Activated T-helper 1 cell treated with anti-CD3 and anti-CD28 coated beads, Interleukin-2, amount 50 U/mL, for 16 hours (primary cell): ENCODE measurements around the gene STARD3NL.
"Not testable (repeated sequence)": the region's sequence is repeated elsewhere in the genome, so short reads cannot be mapped to it uniquely, and the experiment has no call there.

ENCODE experiments used
- DNase-seq, 2 donors: peaks; one replicate each; pipeline ENCODE4 v3.0.0-alpha.2; 2020; ENCODE audit warnings: low read depth in 1 of 2, low spot score in 1 of 2

STARD3NL gene

DNA sequence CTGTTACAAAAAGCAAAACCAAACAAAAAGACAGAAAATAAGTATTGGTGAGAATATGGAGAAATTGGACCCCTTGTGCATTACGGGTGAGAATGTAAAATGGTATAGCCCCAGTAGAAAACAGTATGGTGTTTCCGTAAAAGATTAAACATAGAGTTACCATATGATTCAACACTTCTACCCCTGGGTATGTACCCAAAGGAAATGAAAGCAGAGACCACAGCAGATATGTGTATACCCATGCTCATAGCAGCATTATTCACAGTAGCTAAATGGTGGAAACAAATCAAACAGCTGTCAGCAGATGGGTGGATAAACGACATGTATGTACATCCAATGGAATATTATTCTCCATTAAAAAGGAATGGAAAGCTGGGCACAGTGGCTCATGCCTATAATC, 42.4 kb downstream of the STARD3NL start:
- DNase-seq, result no peak

DNA sequence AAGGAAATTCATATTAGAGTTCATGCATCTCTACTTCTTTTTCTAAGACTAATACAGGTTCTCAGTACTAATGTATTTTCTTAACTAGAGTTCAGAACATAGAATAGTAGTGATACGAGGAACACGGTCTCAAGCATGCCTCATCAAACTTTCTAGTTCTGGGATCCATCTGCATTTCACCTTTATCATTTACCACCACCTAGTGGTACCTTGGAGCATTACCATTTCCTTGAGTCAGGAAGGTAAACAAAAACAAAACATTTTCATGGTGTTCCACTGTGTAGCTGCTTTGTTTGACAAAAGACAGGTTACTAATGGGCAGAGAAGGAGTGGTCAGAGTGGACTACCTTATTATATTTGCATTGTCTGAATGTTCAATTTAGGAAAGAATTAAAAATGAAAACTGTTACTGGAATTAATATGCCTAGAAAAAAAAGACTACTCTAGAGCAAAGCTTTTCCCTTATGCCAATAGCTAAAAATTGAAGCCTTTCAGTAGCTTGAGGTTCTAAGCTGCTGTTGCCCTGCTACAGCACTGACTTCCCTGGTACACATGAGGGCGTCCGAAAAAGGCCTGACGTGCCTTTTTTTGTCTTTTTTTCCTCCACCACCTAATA, 44.5 kb downstream of the STARD3NL start:
- DNase-seq, result no peak

DNA sequence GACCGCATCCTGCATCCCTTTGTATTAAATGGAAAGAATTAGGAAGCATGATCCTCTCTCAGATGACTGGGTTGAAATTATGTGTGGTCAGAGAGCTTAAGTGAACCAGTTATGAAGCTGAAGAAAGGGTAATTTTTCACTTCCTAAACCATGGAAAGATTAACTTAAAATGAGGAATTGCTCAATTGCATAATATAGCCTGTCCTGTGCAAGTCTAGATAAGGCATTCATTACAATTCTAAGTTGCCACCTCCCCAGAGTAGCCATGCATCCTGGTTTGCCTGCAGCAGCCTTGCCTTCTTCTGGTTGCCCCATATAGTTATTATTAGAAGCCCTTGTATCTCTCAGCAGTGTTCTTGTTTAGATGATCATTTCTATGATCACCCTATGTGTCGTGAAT, 45.3 kb downstream of the STARD3NL start:
- no peak for DNase-seq

DNA sequence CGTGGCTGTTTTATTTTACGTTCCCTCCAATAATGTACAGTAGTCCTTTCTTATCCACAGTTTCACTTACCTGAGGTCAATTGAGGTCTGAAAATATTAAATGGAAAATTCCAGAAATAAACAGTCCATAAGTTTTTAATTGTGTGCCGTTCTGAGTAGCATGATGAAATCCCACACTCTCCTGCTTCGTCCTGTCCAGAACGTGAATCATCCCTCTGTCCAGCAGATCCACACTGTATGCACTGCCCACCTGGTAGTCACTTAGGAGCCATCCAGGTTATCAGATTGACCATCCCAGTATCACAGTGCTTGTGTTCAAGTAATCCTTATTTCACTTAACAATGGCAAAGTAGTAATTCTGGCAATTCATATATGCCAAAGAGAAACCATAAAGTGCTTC, 46.3 kb downstream of the STARD3NL start:
- no peak for DNase-seq

DNA sequence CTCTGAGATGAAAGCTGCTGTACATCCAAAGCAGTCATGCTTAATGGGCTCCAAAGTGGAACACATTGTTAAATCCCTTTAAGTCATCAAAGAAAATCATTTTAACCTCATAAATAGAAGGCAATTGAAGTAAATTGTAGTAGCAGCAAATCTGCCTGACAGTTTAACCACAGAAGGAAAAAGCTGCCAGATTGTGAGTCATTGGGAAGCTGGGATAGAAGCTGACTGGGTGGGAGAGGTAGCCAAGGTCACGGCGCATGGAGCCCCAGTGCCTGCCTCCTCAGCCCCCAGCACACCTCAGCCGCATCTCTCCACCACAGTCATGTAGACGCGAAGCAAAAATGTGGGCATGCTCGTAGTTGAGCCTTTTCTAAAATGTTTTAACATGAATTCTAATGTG, 51.3 kb downstream of the STARD3NL start:
- DNase-seq, result no peak

DNA sequence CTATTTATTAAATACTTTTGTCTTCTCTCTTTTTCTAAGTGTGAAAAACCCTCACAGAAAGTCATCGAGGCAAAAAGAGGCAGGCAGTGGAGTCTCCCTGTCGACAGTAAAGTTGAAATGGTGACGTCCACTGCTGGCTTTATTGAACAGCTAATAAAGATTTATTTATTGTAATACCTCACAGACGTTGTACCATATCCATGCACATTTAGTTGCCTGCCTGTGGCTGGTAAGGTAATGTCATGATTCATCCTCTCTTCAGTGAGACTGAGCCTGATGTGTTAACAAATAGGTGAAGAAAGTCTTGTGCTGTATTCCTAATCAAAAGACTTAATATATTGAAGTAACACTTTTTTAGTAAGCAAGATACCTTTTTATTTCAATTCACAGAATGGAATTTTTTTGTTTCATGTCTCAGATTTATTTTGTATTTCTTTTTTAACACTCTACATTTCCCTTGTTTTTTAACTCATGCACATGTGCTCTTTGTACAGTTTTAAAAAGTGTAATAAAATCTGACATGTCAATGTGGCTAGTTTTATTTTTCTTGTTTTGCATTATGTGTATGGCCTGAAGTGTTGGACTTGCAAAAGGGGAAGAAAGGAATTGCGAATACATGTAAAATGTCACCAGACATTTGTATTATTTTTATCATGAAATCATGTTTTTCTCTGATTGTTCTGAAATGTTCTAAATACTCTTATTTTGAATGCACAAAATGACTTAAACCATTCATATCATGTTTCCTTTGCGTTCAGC, 52.0 kb downstream of the STARD3NL start:
- DNase-seq, result no peak

DNA sequence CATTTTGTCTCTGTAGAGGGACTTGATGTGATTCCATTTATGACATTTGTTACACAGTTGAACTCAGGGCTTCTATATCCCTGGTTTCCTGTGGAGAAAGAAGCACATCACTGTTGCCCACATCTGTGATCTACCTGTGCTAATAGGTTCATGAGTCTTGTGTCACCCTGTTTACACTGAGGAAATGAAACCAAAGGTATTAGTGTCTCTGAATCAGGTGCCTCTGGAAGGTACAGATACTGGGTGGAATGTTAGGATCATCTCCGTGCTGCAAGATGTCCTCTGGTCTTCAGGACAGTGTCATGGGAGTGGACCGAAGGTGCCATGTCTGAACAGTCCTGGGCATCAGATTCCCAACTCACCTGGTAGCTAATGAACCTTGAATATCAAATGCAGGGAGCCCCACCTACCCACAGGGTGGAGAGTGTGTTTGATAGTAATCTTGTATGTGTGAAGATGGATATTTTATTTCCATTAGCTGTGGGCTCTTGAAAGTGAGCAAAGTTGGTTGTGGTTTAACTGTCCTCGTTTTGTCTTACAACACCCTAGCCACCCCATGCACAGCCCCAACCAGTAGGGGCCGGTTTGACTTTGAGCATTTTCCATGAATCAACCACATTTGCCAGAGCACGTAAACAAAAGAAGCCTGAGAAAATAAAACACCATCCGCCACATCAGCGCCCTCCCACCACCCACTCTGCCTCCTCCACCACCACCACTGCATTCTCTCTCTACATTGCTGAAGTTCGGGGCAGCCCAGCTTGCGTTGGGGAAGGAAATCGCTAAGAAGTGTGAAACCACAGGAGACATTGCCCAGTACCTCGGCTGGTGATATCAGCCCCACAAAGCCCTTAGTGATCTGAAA, 54.7 kb downstream of the STARD3NL start:
- DNase-seq, result peak; percentile 45 to 55

DNA sequence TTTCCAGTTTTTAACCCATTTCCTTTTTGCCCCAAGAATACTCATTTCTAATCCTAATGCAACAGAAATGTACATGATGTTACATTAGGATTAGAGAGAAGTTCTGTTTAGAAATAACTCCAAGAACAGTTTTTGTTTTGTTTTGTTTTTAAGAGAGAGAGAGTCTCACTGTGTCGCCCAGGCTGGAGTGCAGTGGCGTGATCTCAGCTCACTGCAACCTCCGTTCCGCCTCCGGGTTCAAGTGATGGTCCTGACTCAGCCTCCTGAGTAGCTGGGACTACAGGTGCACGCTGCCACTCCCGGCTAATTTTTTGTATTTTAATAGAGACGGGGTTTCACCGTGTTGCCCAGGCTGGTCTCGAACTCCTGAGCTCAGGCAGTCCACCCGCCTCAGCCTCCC, 56.7 kb downstream of the STARD3NL start:
- DNase-seq, result not testable (repeated sequence)

DNA sequence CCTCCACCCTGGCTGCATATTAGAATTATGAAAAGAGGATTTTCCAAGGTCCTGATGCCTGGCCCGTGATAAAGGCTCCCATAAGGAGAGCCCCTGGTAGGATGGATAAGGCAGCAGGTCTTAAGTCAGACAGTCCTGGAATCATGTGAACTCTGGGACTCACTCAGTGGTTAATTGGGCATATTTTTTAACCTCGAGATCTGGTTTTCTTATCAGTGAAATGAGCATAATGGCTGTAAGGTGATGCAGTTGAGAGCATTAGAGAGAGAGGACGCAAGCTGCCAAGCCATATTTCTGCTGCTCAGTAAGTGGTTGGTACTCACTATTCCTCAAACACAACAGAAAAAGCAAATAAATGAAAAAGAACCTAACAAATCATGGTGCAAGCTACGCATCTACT, 57.6 kb downstream of the STARD3NL start:
- DNase-seq, result no peak

DNA sequence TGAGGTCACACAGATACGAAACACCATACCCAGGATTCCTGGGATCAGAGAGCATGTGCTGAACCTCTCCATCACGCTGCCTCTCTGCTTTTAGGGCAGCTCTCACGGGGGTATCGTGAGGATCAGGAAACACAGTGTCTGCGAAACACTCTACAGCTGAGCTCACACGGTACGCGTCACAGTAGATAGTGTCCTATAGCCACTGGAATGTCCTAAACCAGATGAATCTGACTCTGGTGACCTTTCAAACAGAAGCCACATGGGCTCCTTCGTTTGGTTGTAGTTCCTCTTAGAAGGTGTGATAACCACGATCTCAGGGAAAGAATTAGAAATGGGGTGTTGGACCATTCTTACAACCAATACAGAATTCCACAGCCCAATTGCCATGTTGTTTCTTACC, 61.1 kb downstream of the STARD3NL start:
- not testable (repeated sequence) for DNase-seq

DNA sequence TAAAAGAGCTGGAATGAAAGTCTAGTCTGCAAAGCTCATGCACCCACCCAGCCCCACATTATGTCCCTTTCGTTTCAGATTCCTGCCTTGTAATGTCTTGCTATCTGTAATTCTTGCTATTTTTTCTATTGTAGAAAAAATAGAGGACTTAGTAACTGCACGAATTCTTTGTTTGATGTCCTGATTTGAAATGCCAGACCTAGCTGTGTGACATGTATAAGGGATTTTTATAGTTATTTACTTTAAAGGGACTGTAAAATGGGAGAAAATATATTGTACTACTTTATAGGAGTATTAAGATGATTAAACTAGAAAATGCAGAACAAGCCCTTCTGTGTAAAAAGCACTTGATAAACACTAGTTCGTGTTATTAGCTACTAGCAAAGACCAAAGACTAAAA, 63.0 kb downstream of the STARD3NL start:
- no peak for DNase-seq

DNA sequence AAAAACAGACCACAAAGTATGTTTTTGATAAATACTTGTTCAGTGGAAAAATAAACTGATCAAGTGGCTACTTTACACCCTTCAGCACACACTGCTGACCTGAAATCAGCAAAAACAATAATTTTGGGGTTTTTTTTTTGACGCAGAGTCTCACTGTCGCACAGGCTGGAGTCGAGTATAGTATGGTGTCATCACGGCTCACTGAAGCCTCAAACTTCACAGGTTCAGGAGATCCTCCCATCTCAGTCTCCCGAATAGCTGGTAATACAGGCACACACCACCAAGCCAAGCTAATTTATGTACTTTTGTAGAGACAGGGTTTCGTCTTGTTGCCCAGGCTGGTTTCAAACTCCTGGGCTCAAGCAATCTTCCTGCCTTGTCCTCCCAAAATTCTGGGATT, 64.8 kb downstream of the STARD3NL start:
- DNase-seq, result no peak

DNA sequence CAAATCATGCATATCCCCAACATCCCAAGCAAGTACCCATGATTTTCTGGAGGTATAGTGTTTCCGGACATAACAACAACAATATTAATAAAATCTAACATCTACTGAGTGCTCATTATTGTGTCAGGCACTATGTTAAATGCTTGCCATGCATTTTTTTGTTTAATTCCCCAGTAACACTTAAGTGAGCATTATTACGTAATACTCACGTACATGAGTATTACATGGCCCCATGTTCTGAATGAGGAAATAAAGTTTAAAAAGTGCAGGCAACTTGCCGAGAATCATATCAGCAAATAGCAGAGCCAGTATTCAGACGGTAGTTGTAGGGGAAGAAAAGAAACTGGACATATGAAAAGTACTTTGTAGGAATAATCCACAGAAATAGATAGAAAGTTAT, 65.3 kb downstream of the STARD3NL start:
- not testable (repeated sequence) for DNase-seq

DNA sequence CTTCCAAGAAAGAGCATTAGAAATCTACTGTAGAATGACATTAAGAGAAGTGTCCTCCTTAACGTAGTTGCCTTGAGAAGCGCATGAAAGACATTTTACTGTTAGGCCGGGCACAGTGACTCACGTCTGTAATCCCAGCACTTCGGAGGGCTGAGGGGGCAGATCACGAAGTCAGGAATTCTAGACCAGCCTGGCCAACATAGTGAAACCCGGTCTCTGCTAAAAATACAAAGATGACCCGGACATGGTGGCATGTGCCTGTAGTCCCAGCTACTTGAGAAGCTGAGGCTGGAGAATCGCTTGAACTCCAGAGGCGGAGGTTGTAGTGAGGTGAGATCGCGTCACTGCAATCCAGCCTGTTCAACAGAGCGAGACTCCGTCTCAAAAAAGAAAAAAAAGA, 66.5 kb downstream of the STARD3NL start:
- no peak for DNase-seq

DNA sequence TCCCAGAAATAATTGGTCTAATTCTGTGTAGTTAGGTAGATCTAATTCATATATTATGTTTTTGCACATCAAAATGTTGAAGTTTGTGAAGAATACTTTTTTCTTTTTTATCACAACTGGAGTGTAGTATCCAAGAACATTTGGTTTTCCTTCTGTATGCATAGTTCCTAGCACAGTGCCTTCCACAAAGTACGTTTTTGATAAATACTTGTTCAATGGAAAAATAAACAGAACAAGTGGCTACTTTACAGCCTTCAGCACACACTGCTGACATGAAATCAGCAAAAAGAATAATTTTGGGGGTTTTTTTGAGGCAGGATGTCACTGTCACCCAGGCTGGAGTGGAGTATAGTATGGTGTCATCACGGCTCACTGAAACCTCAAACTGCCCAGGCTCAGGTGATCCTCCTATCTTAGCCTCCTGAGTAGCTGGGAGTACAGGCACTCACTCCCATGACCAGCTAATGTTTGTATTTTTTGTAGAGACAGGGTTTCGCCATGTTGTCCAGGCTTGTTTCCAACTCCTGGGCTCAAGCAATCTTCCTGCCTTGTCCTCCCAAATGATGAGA, 67.4 kb downstream of the STARD3NL start:
- DNase-seq, result no peak

DNA sequence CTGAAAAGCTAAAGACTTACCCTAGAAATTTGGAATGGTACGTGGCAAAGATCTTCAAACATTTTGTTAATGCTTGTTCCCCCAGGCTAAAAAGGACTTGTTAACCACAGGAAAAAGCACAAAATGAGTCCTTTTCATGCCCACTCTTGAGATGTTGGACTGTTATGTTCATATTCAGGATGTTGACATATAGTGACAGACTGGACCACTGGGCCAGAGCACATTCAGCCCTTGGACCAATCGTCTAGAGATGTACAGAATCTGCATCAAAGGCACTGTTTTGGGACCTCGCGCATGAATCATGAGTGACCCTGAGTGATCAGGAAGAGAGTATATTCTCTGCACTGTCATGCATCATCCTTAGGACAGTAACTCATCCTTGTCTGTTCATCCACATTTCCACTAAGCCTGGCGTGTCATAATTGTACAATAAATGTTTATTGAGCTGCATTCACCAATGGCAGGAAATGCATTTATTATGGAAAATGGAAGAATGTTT, 70.1 kb downstream of the STARD3NL start:
- no peak for DNase-seq

DNA sequence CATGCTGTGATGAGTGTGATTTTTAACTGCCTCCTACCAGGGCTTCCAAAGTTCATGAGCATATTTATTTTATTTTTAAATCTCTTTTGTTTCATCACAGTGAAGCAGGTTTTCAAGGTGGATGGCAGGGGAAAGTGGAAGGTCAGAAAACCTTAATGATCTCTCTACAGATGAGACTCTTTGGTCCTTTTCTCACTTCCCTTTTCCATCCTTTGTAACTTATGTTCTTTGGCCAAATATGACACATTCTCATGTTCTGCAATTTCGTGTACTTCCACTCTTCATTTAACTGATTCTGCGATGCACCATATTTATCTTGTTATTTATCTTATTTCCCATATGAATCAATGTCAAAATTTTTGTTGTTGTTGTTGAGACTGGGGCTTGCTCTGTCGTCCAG, 71.8 kb downstream of the STARD3NL start:
- DNase-seq, result not testable (repeated sequence)

DNA sequence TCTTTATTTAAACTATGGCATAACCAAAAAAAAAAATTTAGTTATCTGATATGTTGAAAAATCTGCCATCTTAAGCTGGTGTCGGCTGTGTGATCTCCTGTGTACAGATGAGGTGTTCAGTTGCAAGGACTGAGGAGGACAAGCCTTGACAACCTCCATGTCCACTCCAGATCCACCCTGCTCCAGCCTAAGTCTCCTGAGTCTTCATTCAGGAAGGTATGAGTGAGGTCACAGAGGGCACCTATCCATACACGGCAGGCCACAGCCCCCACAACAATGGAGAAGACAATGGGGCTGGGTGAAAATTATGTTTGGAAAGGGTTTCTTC, 79.3 kb downstream of the STARD3NL start:
- no peak for DNase-seq

DNA sequence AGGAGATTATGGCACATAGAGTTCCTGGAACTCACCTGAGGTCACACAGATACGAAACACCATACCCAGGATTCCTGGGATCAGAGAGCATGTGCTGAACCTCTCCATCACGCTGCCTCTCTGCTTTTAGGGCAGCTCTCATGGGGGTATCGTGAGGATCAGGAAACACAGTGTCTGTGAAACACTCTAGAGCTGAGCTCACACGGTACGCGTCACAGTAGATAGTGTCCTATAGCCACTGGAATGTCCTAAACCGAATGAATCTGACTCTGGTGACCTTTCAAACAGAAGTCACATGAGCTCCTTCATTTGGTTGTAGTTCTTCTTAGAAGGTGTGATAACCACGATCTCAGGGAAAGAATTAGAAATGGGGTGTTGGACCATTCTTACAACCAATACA, 81.1 kb downstream of the STARD3NL start:
- DNase-seq, result not testable (repeated sequence)

DNA sequence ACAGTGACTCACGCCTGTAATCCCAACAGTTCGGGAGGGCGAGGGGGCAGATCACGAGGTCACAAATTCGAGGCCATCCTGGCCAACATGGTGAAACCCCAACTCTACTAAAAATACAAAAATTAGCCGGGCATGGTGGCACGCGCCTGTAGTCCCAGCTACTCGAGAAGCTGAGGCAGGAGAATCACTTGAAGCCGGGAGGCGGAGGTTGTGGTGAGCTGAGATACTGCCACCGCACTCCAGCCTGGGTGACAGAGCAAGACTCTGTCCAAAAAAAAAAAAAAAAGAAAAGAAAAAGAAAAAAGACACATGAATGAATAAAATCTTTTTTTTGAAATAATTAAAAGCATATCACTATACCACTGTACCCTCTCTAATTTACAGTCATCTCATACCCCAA, 83.6 kb downstream of the STARD3NL start:
- DNase-seq, result not testable (repeated sequence)

DNA sequence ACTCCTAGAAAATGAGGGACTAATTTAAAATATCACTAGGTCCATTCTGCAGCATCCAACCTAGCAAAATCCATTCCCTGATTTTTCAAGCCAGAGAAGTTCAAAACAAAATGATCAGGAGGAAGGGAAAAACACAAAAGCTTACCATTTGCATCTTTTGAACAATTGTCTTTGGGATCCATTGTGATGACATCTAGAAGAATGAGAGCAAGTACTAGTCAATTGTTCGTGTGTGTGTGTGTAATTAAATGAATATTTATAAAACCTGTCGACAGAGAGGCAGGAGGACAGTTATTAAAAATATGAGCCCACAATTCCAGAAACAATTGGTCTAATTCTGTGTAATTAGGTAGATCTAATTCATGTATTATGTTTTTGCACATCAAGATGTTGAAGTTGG, 84.0 kb downstream of the STARD3NL start:
- DNase-seq, result not testable (repeated sequence)

DNA sequence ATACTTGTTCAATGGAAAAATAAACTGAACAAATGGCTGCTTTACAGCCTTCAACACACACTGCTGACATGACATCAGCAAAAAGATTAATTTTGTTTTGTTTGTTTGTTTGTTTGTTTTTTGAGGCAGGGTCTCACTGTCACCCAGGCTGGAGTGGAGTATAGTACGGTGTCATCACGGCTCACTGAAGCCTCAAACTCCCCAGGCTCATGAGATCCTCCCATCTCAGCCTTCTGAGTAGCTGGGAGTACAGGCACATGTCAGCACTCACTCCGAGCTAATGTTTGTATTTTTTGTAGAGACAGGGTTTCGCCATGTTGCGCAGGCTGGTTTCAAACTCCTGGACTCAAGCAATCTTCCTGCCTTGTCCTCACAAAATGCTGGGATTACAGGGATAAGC, 84.5 kb downstream of the STARD3NL start:
- DNase-seq, result no peak
